GM23338 (cell line): Measurements from ENCODE around the gene CAV2.

Experiments used
- CTCF ChIP-seq, 2 experiments: fragments of 200-600 bp in 1 of 2; sonication (generic) in 1 of 2; conservative IDR thresholded peaks; 2 replicates each; pipeline versions ENCODE4 v1.5.1 to v1.6.1; 2016 to 2017; ENCODE audit warnings: antibody characterized with exemption in 2 of 2, low read depth in 2 of 2, mild to moderate bottlenecking in 2 of 2, moderate library complexity in 1 of 2
- ETS1 ChIP-seq: IDR thresholded peaks from 2 replicates; pipeline ENCODE4 v1.6.1; 2016; ENCODE audit warnings: antibody characterized with exemption
- EZH2 ChIP-seq: fragments of 200-600 bp; sonication (generic); IDR thresholded peaks from one replicate; pipeline ENCODE4 v1.8.0; 2017; ENCODE audit warnings: antibody characterized with exemption, mild to moderate bottlenecking, low read depth; ENCODE audit not compliant: unreplicated experiment
- EZH2phosphoT487 ChIP-seq: fragments of 200-600 bp; sonication (generic); IDR thresholded peaks from one replicate; pipeline ENCODE4 v1.8.1; 2018; ENCODE audit warnings: antibody characterized with exemption; ENCODE audit not compliant: unreplicated experiment
- JUNB ChIP-seq: IDR thresholded peaks from one replicate; pipeline ENCODE4 v1.6.1; 2016; ENCODE audit warnings: antibody characterized with exemption; ENCODE audit not compliant: unreplicated experiment
- POLR2AphosphoS5 ChIP-seq: IDR thresholded peaks from 2 replicates; pipeline ENCODE4 v1.6.1; 2016; ENCODE audit warnings: antibody characterized with exemption, low read depth
- REST ChIP-seq: IDR thresholded peaks from one replicate; pipeline ENCODE4 v1.6.1; 2018; ENCODE audit warnings: antibody characterized with exemption; ENCODE audit not compliant: unreplicated experiment
- ZNF114 ChIP-seq: fragments of 250-450 bp; sonication (Bioruptor Pico); IDR thresholded peaks from 2 replicates; pipeline ENCODE4 v1.5.0; 2020; ENCODE audit warnings: mild to moderate bottlenecking, moderate library complexity
- ZNF331 ChIP-seq: fragments of 250-450 bp; sonication (Bioruptor Pico); IDR thresholded peaks from 2 replicates; pipeline ENCODE4 v1.5.0; 2020; ENCODE audit warnings: low read depth, mild to moderate bottlenecking, moderate library complexity

- TF ChIP-seq CTCF (conservative IDR thresholded peaks at IDR 0.05; ENCODE audit: low read depth in 2 of 2): no peak
- no peak for TF ChIP-seq EZH2
- TF ChIP-seq ZNF114: no peak
- no peak for TF ChIP-seq EZH2phosphoT487
- TF ChIP-seq ETS1: no peak
- TF ChIP-seq REST: no peak
- TF ChIP-seq POLR2AphosphoS5: no peak
- TF ChIP-seq ZNF331: no peak
- no peak for TF ChIP-seq JUNB
These were observed 35.3 kb downstream of the CAV2 start for GRCh38 chr7:116534790-116535189.
